LoVo (cell line): ENCODE measurements around the gene VAC14.

Experiments
- DNase-seq: peaks from one replicate; pipeline ENCODE4 v3.0.0-alpha.2; 2016; ENCODE audit warnings: low spot score

The VAC14 gene

DNA sequence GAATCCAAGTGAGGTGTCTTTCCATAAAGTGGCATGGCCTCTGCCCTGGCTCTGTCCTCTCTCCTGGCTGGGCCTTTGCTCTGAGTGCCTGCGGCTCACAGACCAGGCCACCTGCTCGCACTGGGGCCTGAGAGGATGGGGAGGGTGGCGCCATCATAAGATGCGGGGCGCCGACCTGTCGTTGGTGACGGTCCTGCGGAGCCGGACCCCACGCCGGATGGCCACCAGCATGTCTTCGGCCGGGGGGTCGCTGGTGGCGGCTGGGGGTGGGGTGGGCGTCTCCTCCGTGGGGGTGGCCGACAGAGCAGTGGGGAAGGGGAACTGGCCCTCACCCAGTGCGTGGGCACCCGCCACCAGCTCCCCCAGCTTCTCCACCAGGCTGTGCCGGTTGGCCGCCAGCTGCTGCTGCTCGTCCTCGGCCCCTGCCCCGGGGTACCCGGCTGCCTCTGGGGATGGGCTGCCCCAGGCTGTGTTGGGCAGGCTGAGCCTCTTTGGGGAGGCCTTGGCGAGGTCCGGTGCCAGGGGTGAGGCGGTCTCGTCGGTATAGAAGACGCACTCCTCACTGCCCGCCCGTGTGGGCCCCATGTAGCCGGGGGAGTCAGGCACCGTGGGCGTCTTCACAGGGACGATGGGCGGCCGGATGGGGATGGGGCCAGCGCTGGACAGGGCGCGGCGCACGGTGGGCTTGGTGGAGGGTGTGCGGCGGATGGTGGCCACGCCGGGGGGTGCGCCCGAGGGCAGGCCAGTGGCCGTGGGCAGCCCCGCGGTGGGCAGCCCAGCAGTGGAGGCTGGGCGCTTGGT lies 137.2 kb downstream of the VAC14 start:
- no peak for DNase-seq

- DNase-seq = no peak
Observed at GRCh38 chr16:70662991-70663523, 137.9 kb downstream of the VAC14 start.

GRCh38 chr16:70661918-70662641 lies 138.9 kb downstream of the VAC14 start:
- no peak for DNase-seq

- DNase-seq = no peak
Observed at GRCh38 chr16:70661534-70661917, 139.4 kb downstream of the VAC14 start.

- no peak for DNase-seq
Observed at GRCh38 chr16:70660672-70661350, 140.1 kb downstream of the VAC14 start.

DNA sequence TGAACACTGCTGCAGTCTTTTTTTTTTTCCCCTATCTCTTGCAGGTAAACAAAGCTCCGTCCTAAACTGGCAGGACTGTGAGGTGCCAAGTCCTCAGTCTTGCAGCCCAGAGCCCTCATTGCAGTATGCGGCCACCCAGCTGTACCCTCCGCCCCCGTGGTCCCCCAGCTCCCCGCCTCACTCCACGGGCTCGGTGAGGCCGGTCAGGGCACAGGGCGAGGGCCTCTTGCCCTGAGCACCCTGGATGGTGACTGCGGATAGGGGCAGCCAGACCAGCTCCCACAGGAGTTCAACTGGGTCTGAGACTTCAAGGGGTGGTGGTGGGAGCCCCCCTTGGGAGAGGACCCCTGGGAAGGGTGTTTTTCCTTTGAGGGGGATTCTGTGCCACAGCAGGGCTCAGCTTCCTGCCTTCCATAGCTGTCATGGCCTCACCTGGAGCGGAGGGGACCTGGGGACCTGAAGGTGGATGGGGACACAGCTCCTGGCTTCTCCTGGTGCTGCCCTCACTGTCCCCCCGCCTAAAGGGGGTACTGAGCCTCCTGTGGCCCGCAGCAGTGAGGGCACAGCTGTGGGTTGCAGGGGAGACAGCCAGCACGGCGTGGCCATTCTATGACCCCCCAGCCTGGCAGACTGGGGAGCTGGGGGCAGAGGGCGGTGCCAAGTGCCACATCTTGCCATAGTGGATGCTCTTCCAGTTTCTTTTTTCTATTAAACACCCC lies 140.8 kb downstream of the VAC14 start:
- no peak for DNase-seq

DNA sequence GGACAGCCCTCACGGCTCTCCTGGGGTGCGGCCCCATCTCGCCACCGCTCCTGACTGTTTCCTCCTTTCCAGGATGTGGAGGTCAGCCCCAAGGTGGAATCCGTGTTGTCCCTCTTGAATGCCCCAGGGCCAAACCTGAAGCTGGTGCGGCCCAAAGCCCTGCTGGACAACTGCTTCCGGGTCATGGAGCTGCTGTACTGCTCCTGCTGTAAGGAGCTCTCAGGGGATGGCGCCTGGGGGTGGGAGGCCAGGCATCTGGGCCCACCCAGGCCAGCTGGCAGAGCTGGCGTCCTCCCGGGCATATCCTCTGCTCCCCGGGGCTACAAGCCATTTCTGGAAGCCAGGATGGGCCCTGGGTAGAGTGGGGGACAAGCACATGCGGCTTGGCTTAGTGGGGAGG lies 141.4 kb downstream of the VAC14 start:
- DNase-seq = no peak

GRCh38 chr16:70658921-70659320 lies 142.0 kb downstream of the VAC14 start:
- DNase-seq = no peak

DNA sequence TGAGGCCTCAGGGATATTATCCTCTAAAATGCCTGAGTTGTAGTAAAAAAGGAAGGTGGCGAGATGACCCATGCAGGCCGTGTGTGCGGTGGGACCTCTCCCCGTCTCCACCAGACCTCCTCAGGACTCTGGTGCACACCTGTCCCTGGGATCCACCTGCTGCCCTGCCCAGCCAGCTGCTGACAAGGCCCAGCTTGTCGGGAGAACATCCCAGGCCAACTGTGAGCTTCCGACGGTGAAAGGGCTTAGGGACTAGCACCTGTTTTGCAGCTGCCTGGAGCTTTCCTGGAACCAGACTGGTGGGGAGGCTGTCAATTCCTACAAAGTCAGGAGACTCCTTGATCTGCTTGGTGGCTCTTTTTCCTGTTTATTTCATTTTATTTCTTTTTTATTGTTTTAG lies 143.0 kb downstream of the VAC14 start:
- no peak for DNase-seq

- DNase-seq = no peak
Observed at GRCh38 chr16:70656712-70657263, 144.2 kb downstream of the VAC14 start.

- no peak for DNase-seq
Observed at GRCh38 chr16:70656065-70656711, 144.8 kb downstream of the VAC14 start.

DNA sequence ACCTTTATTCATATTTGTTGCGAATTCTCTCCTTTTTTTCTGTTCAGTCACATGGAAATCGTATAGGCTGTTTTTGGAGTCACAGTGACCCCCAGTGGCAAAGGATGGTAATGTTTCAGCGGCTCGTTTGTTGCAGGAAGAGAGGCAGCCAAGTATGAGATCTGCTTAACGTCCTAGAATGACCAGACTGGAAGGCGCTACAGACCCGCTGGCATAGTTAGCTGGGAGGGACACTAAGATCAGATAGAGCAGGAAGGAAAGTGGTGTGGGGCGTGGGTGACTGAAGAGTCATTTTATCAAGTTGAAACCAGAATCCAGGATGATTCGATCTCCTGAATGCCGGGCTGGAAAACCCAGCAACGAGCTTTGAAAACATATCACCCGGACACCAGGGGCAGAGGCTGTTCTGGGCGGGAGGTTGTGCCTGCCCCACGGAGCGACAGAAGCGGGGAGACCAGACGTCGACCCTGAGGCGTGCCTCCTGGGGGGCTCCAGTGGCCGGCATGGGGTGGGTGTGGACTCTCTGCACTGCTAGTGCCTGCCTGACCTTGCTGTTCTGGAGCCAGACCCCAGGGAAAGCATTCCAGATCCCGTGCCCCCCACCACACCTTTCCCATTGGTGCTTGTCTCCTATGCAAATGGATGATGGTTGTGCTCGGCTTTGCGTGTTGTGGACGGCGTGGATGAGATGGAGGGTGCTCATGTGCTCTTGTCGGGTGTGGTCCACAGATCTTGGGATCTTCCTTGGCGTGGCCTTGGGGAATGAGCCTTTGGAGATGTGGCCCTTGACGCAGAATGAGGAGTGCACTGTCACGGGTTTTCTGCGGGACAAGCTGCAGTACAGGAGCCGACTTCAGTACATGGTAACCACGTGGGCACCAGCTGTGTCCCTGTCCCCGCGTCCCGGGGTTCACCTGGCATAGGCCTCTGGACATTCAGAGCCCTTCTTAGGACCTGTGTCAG lies 146.9 kb downstream of the VAC14 start:
- peak; percentile 77 for DNase-seq

DNA sequence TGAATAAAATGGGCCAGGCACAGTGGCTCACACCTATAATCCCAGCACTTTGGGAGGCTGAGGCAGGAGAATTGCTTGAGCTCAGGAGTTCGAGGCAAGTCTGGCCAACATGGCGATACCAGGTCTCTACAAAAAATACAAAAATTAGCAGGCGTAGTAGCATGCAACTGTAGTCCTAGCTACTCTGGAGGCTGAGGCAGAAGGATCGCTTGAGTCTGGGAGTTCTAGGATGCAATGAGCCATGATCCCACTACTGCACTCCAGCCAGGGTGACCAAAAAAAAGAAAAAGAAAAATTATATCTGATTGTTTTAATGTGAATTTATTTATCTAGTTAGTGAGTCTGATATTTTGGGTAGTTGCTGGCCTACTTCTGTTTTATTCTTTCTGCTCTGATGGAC lies 147.6 kb downstream of the VAC14 start:
- DNase-seq = no peak

DNA sequence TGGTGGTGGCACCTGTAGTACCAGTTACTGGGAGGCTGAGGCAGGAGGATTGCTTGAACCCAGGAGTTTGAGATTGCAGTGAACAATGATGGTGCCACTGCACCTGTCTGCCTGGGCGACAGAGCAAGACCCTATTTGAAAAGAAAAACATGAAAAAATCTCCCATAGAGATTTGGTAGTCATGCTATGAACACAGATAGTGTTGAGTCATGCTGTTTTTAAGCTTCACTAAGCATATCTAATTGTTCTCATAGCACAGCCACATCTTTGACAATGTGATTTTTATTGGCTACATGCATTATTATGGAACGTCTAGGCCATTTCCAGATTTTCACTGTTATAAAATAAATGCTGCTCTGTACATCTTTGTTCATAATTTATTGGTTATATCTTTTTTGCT lies 148.6 kb downstream of the VAC14 start:
- no peak for DNase-seq

DNA sequence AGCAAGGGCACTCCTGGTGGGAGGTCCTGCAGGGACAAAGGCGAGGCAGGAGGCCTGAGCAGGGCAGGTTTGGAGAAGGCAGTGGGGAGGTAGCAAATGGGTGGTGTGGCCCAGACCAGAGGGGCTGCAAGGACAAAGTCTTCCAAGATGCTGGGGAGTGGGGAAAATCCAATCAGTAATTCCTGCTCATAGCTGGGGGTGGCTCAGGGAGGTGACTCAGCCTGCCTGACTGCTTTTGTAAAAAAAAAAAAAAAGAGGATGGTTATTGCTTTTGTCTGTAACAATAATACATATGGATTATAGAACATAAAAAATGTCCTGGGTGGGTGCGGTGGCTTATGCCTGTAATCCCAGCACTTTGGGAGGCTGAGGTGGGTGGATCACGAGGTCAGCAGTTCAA lies 149.4 kb downstream of the VAC14 start:
- DNase-seq = no peak

- no peak for DNase-seq
Observed at GRCh38 chr16:70650216-70650615, 150.7 kb downstream of the VAC14 start.

- DNase-seq = no peak
Observed at GRCh38 chr16:70649300-70649699, 151.7 kb downstream of the VAC14 start.

GRCh38 chr16:70648606-70649005 lies 152.4 kb downstream of the VAC14 start:
- DNase-seq = no peak

GRCh38 chr16:70647441-70648359 lies 153.3 kb downstream of the VAC14 start:
- no peak for DNase-seq
